Lower leg skin (tissue), 4 donors: ENCODE results near the gene B4GALNT3. TPM values are rescaled to one million over a fixed set of nuclear protein-coding genes. Genes with fewer than 3 reads are reported as not detected.

Experiments
- DNase-seq, 2 donors: peaks; one replicate each; pipeline ENCODE4 v3.0.0-alpha.2; 2019; ENCODE audit warnings: low spot score in 2 of 2
- H3K4me3 ChIP-seq: fragments of 200-600 bp; sonication (generic); 2 replicates; pipeline ENCODE4 v1.5.1; 2017; ENCODE audit warnings: mild to moderate bottlenecking, low read depth; ENCODE audit not compliant: poor library complexity, severe bottlenecking
- CTCF ChIP-seq, 3 donors: fragments of 450-650 bp; IDR thresholded peaks; one replicate each; pipeline ENCODE4 v1.5.1; 2016; ENCODE audit warnings: antibody characterized with exemption in 3 of 3, mild to moderate bottlenecking in 3 of 3, moderate library complexity in 2 of 3
- POLR2A ChIP-seq, 2 donors: fragments of 450-650 bp; IDR thresholded peaks; one replicate each; pipeline ENCODE4 v1.6.1; 2016 to 2017; ENCODE audit warnings: antibody characterized with exemption in 2 of 2, mild to moderate bottlenecking in 1 of 2, moderate library complexity in 1 of 2
- WGBS, 2 donors: methylation state at CpG; one replicate each; pipeline ENCODE4 v1.1.5; 2018; 5-methylcytosine and 5-hydroxymethylcytosine counted together
- intact Hi-C: fragments of 100-400 bp; cut with DNase I; formaldehyde crosslinking; loops from one replicate; pipeline ENCODE4 v1.15.0; 2023; ENCODE audit warnings: low total_unique reads
- total RNA-seq, 4 donors: library from RNA; depleted of rRNA; stranded (reverse); fragments of >200 nt; gene quantifications; one replicate each; pipeline ENCODE4 v1.1.0, GENCODE V29; 2016

Gene B4GALNT3
- total RNA-seq, 4 donors from 2014 or later, result 35.8 to 65.4 (median 47.6) TPM

GRCh38 chr12:510071-510825 is 50.5 kb downstream of the B4GALNT3 start:
- intact Hi-C loops, result no loop called here
- no peak overlapping the region for H3K4me3 ChIP-seq
- TF ChIP-seq POLR2A (IDR thresholded peaks at IDR 0.05) (no peak), CTCF (IDR thresholded peaks at IDR 0.05) (no peak)
- 30 to 32% methylated on average over 12 of the region's 12 CpGs for WGBS, 2 donors
- peak; percentile 33 to 82 for DNase-seq

- H3K4me3 ChIP-seq, result no peak overlapping the region
- 86 to 88% methylated on average over 6 of the region's 6 CpGs for WGBS, 2 donors
- intact Hi-C loops, result no loop called here
- DNase-seq, result no peak
- TF ChIP-seq POLR2A (IDR thresholded peaks at IDR 0.05), result no peak
- TF ChIP-seq CTCF (IDR thresholded peaks at IDR 0.05), result no peak
Measured at GRCh38 chr12:512933-513332, 53.2 kb downstream of the B4GALNT3 start.

GRCh38 chr12:513446-513845 is 53.7 kb downstream of the B4GALNT3 start:
- no peak overlapping the region for H3K4me3 ChIP-seq
- 81 to 83% methylated on average over 7 of the region's 7 CpGs for WGBS, 2 donors
- intact Hi-C loops, result no loop called here
- DNase-seq, result peak in 1 of 2 donors; percentile 28
- TF ChIP-seq CTCF (IDR thresholded peaks at IDR 0.05) (no peak), POLR2A (IDR thresholded peaks at IDR 0.05) (no peak)

- WGBS, 2 donors, result 81 to 88% methylated on average over 3 of the region's 3 CpGs
- no peak for TF ChIP-seq POLR2A (IDR thresholded peaks at IDR 0.05)
- no peak for TF ChIP-seq CTCF (IDR thresholded peaks at IDR 0.05)
- DNase-seq, result no peak
- H3K4me3 ChIP-seq, result no peak overlapping the region
- intact Hi-C loops, result no loop called here
Measured at GRCh38 chr12:517538-517937, 57.8 kb downstream of the B4GALNT3 start.

GRCh38 chr12:520119-520518 is 60.4 kb downstream of the B4GALNT3 start:
- TF ChIP-seq POLR2A (IDR thresholded peaks at IDR 0.05) (no peak), CTCF (IDR thresholded peaks at IDR 0.05) (no peak)
- no peak overlapping the region for H3K4me3 ChIP-seq
- intact Hi-C loops, result no loop called here
- DNase-seq, result no peak
- WGBS, 2 donors, result 68 to 78% methylated on average over 2 of the region's 2 CpGs
